Measurements from ENCODE around the gene FILIP1. TPM values are rescaled to one million over a fixed set of nuclear protein-coding genes. Genes with fewer than 3 reads are reported as not detected.

The FILIP1 gene
- polyA plus RNA-seq, 2 of the 4 experiments (the other 2 are of a cell fraction) = 2.3 to 15.6 TPM

DNA sequence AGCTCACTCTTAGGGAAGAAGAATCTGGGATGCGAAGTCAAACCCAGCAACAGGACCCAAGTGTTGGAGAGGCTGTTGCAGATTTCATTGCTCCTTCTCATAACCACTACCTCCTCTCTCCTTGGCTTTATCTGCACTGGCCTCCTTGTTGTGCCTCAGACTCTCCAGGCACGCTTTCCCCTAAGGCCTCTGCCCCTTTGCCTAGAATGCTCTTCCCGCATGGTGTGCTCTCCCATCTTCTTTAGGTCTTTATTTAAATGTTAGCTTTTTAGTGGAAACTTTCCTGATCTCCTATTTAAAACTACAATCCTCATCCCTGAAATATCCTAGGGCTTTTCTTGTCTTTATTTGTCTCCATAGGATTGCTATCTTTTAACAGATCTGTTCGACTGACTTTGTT, 114.1 kb downstream of the FILIP1 start:
- POLR2A ChIA-PET = no interaction called here
- FAIRE-seq (no peak), DNase-seq (ENCODE audit: low read depth in 1 of 2, low spot score in 1 of 2) (no peak), ATAC-seq (no peak)
- Histone ChIP-seq H3K4me2 (no peak overlapping the region), H3K4me3 (no peak overlapping the region), H3K4me1 (peaks cover 56% of the 10 kb centered on the region), H3K9me3 (no peaks in the 10 kb centered on the region), H3K27ac (peak overlapping the region in 1 of 2 experiments; percentile 45; a peak in 1 of 6 replicates)
- 93% methylated on average over 4 of the region's 4 CpGs for WGBS (ENCODE audit: missing lambda C conversion rate)
- CTCF ChIA-PET = interaction anchor here (0.6 kb wide), 1 partner anchor 12 kb away, joined by 3 read pairs; no protein-coding TSS in a partner anchor
- no peak for TF ChIP-seq EHF (CRISPR knock-in tag; IDR thresholded peaks at IDR 0.05)
- TF ChIP-seq HDAC2 (IDR thresholded peaks at IDR 0.05) = no peak
- TF ChIP-seq HOXB5 (CRISPR knock-in tag; IDR thresholded peaks at IDR 0.05) = no peak
- TF ChIP-seq ZFP36 (IDR thresholded peaks at IDR 0.05; ENCODE audit: borderline replicate concordance, partially characterized antibody) = no peak
- TF ChIP-seq, protein P1, sequence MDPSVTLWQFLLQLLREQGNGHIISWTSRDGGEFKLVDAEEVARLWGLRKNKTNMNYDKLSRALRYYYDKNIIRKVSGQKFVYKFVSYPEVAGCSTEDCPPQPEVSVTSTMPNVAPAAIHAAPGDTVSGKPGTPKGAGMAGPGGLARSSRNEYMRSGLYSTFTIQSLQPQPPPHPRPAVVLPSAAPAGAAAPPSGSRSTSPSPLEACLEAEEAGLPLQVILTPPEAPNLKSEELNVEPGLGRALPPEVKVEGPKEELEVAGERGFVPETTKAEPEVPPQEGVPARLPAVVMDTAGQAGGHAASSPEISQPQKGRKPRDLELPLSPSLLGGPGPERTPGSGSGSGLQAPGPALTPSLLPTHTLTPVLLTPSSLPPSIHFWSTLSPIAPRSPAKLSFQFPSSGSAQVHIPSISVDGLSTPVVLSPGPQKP (IDR thresholded peaks at IDR 0.05; ENCODE audit: low read depth, low read length) = no peak
- no peak for TF ChIP-seq SREBF2 (IDR thresholded peaks at IDR 0.05)
- no peak for TF ChIP-seq NR3C1 (IDR thresholded peaks at IDR 0.05)
- TF ChIP-seq EP300 (IDR thresholded peaks at IDR 0.05) = no peak
- TF ChIP-seq GATA3 (IDR thresholded peaks at IDR 0.05; ENCODE audit: borderline replicate concordance) = no peak
- no peak for TF ChIP-seq PBX3 (IDR thresholded peaks at IDR 0.05)
- TF ChIP-seq BCL3 (IDR thresholded peaks at IDR 0.05) = no peak
- no peak for TF ChIP-seq ESRRA (IDR thresholded peaks at IDR 0.05; ENCODE audit: borderline replicate concordance, low read length)
- TF ChIP-seq MAFK (IDR thresholded peaks at IDR 0.05; ENCODE audit: partially characterized antibody) = no peak
- TF ChIP-seq PHF8 (IDR thresholded peaks at IDR 0.05; ENCODE audit: borderline replicate concordance, low read depth) = no peak
- TF ChIP-seq FOSB (CRISPR knock-in tag; IDR thresholded peaks at IDR 0.05) = no peak
- no peak for TF ChIP-seq NFE2L2 (conservative IDR thresholded peaks at IDR 0.05; ENCODE audit: low read length)
- TF ChIP-seq, protein P2, sequence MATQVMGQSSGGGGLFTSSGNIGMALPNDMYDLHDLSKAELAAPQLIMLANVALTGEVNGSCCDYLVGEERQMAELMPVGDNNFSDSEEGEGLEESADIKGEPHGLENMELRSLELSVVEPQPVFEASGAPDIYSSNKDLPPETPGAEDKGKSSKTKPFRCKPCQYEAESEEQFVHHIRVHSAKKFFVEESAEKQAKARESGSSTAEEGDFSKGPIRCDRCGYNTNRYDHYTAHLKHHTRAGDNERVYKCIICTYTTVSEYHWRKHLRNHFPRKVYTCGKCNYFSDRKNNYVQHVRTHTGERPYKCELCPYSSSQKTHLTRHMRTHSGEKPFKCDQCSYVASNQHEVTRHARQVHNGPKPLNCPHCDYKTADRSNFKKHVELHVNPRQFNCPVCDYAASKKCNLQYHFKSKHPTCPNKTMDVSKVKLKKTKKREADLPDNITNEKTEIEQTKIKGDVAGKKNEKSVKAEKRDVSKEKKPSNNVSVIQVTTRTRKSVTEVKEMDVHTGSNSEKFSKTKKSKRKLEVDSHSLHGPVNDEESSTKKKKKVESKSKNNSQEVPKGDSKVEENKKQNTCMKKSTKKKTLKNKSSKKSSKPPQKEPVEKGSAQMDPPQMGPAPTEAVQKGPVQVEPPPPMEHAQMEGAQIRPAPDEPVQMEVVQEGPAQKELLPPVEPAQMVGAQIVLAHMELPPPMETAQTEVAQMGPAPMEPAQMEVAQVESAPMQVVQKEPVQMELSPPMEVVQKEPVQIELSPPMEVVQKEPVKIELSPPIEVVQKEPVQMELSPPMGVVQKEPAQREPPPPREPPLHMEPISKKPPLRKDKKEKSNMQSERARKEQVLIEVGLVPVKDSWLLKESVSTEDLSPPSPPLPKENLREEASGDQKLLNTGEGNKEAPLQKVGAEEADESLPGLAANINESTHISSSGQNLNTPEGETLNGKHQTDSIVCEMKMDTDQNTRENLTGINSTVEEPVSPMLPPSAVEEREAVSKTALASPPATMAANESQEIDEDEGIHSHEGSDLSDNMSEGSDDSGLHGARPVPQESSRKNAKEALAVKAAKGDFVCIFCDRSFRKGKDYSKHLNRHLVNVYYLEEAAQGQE (IDR thresholded peaks at IDR 0.05) = no peak
- TF ChIP-seq SMC3 (IDR thresholded peaks at IDR 0.05) = no peak
- TF ChIP-seq BHLHE40 (IDR thresholded peaks at IDR 0.05; ENCODE audit: low read depth, low read length) = no peak
- no peak for TF ChIP-seq FOXS1 (CRISPR knock-in tag; IDR thresholded peaks at IDR 0.05)

GRCh38 chr6:75378101-75378500, 115.5 kb downstream of the FILIP1 start:
- no peak for FAIRE-seq
- Histone ChIP-seq H3K4me3 (no peak overlapping the region), H3K4me1 (peaks cover 62% of the 10 kb centered on the region), H3K9me3 (no peaks in the 10 kb centered on the region), H3K27ac (peak overlapping the region; percentile 22 to 56; a peak in 4 of 6 replicates), H3K4me2 (no peak overlapping the region)
- no peak for ATAC-seq
- POLR2A ChIA-PET = no interaction called here
- WGBS (ENCODE audit: missing lambda C conversion rate) = 55% methylated on average over 2 of the region's 2 CpGs
- CTCF ChIA-PET = interaction anchor here (1.2 kb wide), 1 partner anchor 9 kb away, joined by 4 read pairs; no protein-coding TSS in a partner anchor
- no peak for DNase-seq (ENCODE audit: low read depth in 1 of 2, low spot score in 1 of 2)
- TF ChIP-seq ZC3H11A (IDR thresholded peaks at IDR 0.05) (no peak), RFX5 (IDR thresholded peaks at IDR 0.05) (no peak), HDAC2 (IDR thresholded peaks at IDR 0.05) (no peak), GATA3 (IDR thresholded peaks at IDR 0.05; ENCODE audit: borderline replicate concordance) (no peak), MYC (IDR thresholded peaks at IDR 0.05; ENCODE audit: borderline replicate concordance, low read length) (no peak), NFE2L2 (conservative IDR thresholded peaks at IDR 0.05; ENCODE audit: low read length) (no peak), FOSL2 (IDR thresholded peaks at IDR 0.05) (no peak), FOSL2 (CRISPR knock-in tag; IDR thresholded peaks at IDR 0.05) (no peak), EHMT2 (IDR thresholded peaks at IDR 0.05; ENCODE audit: low read depth) (no peak), NR3C1 (IDR thresholded peaks at IDR 0.05) (no peak), POLR2A (IDR thresholded peaks at IDR 0.05; ENCODE audit: low read length) (no peak), SMC3 (IDR thresholded peaks at IDR 0.05) (no peak), HEYL (CRISPR knock-in tag; IDR thresholded peaks at IDR 0.05) (no peak), NPAS2 (CRISPR knock-in tag; IDR thresholded peaks at IDR 0.05; ENCODE audit: borderline replicate concordance) (no peak), BHLHE40 (IDR thresholded peaks at IDR 0.05; ENCODE audit: low read depth, low read length) (no peak), CBX2 (IDR thresholded peaks at IDR 0.05; ENCODE audit: borderline replicate concordance, low read depth) (no peak), RNF2 (IDR thresholded peaks at IDR 0.05; ENCODE audit: borderline replicate concordance, low read depth) (no peak)
- TF ChIP-seq, protein P3, sequence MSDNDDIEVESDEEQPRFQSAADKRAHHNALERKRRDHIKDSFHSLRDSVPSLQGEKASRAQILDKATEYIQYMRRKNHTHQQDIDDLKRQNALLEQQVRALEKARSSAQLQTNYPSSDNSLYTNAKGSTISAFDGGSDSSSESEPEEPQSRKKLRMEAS (IDR thresholded peaks at IDR 0.05) = no peak
- TF ChIP-seq, protein P1 (IDR thresholded peaks at IDR 0.05; ENCODE audit: low read depth, low read length) = no peak

Data from A549 (cell line).